H1 (cell line): ENCODE data around the gene SEMA7A. TPM values are rescaled to one million over a fixed set of nuclear protein-coding genes. Genes with fewer than 3 reads are reported as not detected.
"Not testable (repeated sequence)": the region's sequence is repeated elsewhere in the genome, so short reads cannot be mapped to it uniquely, and the experiment has no call there.

Experiments
- CTCF ChIA-PET: fragments of 300-600 bp; sonication (Branson Sonifier 250); formaldehyde crosslinking; loops from one replicate; lab custom pipeline; 2021; ENCODE audit not compliant: partially characterized antibody; lab: Charles Lee
- POLR2A ChIA-PET: fragments of 300-600 bp; sonication (Branson Sonifier 250); formaldehyde crosslinking; loops from one replicate; lab custom pipeline; 2021; ENCODE audit warnings: inconsistent platforms; ENCODE audit not compliant: partially characterized antibody; lab: Charles Lee
- DNase-seq, 2 experiments: peaks; one replicate each; pipeline versions ENCODE4 v3.0.0 to v3.0.0-alpha.2; 2010 to 2022; ENCODE audit warnings: low spot score in 2 of 2, low read depth in 1 of 2, mixed read lengths in 1 of 2
- FAIRE-seq: peaks from 2 replicates; lab custom pipeline; 2011; peaks lifted over from hg19 to GRCh38; lab: Jason Lieb, UNC
- H2AFZ ChIP-seq: 2 replicates; pipeline ENCODE4 v1.8.1; 2012; ENCODE audit warnings: low read length, inconsistent platforms
- H2AK5ac ChIP-seq: 2 replicates; pipeline ENCODE4 v1.6.1; 2013; ENCODE audit warnings: low read depth, low read length
- H2BK120ac ChIP-seq: replicated peaks from 2 replicates; pipeline ENCODE3; 2013; ENCODE audit warnings: low read depth, low read length, inconsistent platforms
- H2BK12ac ChIP-seq: 2 replicates; pipeline ENCODE4 v1.6.1; 2013; ENCODE audit warnings: low read depth, low read length
- H2BK15ac ChIP-seq: 2 replicates; pipeline ENCODE4 v1.6.1; 2013; ENCODE audit warnings: low read length
- H2BK20ac ChIP-seq: 2 replicates; pipeline ENCODE4 v1.6.1; 2013; ENCODE audit warnings: low read length
- H2BK5ac ChIP-seq: 2 replicates; pipeline ENCODE4 v1.6.1; 2013; ENCODE audit warnings: low read depth, low read length
- H3K14ac ChIP-seq: 2 replicates; pipeline ENCODE4 v1.6.1; 2013; ENCODE audit warnings: inconsistent platforms; ENCODE audit not compliant: insufficient read length
- H3K18ac ChIP-seq: 2 replicates; pipeline ENCODE4 v1.6.1; 2013; ENCODE audit warnings: low read length; ENCODE audit errors: extremely low read depth
- H3K23ac ChIP-seq: 2 replicates; pipeline ENCODE4 v1.6.1; 2013; ENCODE audit warnings: inconsistent platforms; ENCODE audit not compliant: insufficient read length
- H3K23me2 ChIP-seq: 2 replicates; pipeline ENCODE4 v1.6.1; 2013; ENCODE audit warnings: low read depth, low read length
- H3K27ac ChIP-seq: 2 replicates; pipeline ENCODE4 v1.6.1; 2011; ENCODE audit warnings: low read depth, low read length, inconsistent platforms
- H3K27me3 ChIP-seq, 4 experiments: replicated peaks in 1 of 4; 1 replicate in 1 of 4; 2 replicates in 3 of 4; pipeline versions ENCODE4 v1.6.1 to v1.8.1; 2011 to 2013; ENCODE audit warnings: low read length in 3 of 4, mild to moderate bottlenecking in 3 of 4, inconsistent platforms in 2 of 4, mixed read lengths in 2 of 4, moderate library complexity in 1 of 4; ENCODE audit not compliant: control insufficient read depth in 3 of 4, insufficient read depth in 3 of 4; ENCODE audit errors: extremely low read depth in 1 of 4
- H3K36me3 ChIP-seq, 4 experiments: 2 replicates each; pipeline versions ENCODE4 v1.6.1 to v1.8.1; 2011 to 2013; ENCODE audit warnings: mild to moderate bottlenecking in 4 of 4, low read length in 3 of 4, moderate library complexity in 2 of 4, control low read depth in 1 of 4, inconsistent platforms in 1 of 4; ENCODE audit not compliant: insufficient read depth in 4 of 4, control insufficient read depth in 2 of 4
- H3K4ac ChIP-seq: replicated peaks from 2 replicates; pipeline ENCODE3; 2013; ENCODE audit warnings: low read length, low read depth, mixed read lengths, inconsistent platforms; ENCODE audit not compliant: insufficient read length
- H3K4me1 ChIP-seq, 4 experiments: replicated peaks in 1 of 4; 1 replicate in 1 of 4; 2 replicates in 3 of 4; pipeline versions ENCODE4 v1.6.1 to v1.8.1; 2011 to 2013; ENCODE audit warnings: low read length in 3 of 4, inconsistent platforms in 2 of 4, mixed read lengths in 1 of 4; ENCODE audit not compliant: insufficient read depth in 4 of 4, control insufficient read depth in 3 of 4
- H3K4me2 ChIP-seq, 2 experiments: 2 replicates each; pipeline versions ENCODE4 v1.6.1 to v1.8.1; 2011 to 2013; ENCODE audit warnings: low read depth in 2 of 2, low read length in 2 of 2, control low read depth in 1 of 2, inconsistent platforms in 1 of 2, mild to moderate bottlenecking in 1 of 2; ENCODE audit not compliant: insufficient read depth in 1 of 2
- H3K4me3 ChIP-seq, 4 experiments: fragments of 200-600, 300-600 bp in 1 of 4; sonication (generic), shearing (Covaris generic), sonication (Bioruptor Twin) in 1 of 4; 2 replicates each; pipeline versions ENCODE4 v1.5.1 to v1.8.1; 2011 to 2016; ENCODE audit warnings: low read length in 4 of 4, low read depth in 3 of 4, control low read depth in 2 of 4, inconsistent platforms in 2 of 4, mild to moderate bottlenecking in 2 of 4, mixed read lengths in 1 of 4, moderate library complexity in 1 of 4; ENCODE audit not compliant: insufficient read depth in 2 of 4; ENCODE audit errors: extremely low read depth in 1 of 4
- H3K56ac ChIP-seq: replicated peaks from 2 replicates; pipeline ENCODE3; 2013; ENCODE audit warnings: low read depth, mild to moderate bottlenecking, mixed read lengths, low read length, inconsistent platforms; ENCODE audit not compliant: insufficient read length
- H3K79me1 ChIP-seq: 2 replicates; pipeline ENCODE4 v1.6.1; 2013; ENCODE audit warnings: low read depth, low read length, control low read depth
- H3K79me2 ChIP-seq, 2 experiments: 2 replicates each; pipeline versions ENCODE4 v1.6.1 to v1.8.1; 2012 to 2013; ENCODE audit warnings: low read length in 2 of 2, mild to moderate bottlenecking in 2 of 2, inconsistent platforms in 1 of 2; ENCODE audit not compliant: insufficient read depth in 2 of 2, control insufficient read depth in 1 of 2
- H3K9ac ChIP-seq, 4 experiments: replicated peaks in 1 of 4; 1 replicate in 1 of 4; 2 replicates in 3 of 4; pipeline versions ENCODE4 v1.6.1 to v1.8.1; 2011 to 2013; ENCODE audit warnings: low read depth in 3 of 4, low read length in 3 of 4, control low read depth in 2 of 4, mild to moderate bottlenecking in 2 of 4, moderate library complexity in 2 of 4, inconsistent platforms in 1 of 4; ENCODE audit errors: extremely low read depth in 1 of 4
- H3K9me3 ChIP-seq, 2 experiments: 2 replicates each; pipeline versions ENCODE4 v1.6.1 to v1.8.1; 2012 to 2013; ENCODE audit warnings: mild to moderate bottlenecking in 2 of 2, moderate library complexity in 2 of 2, control low read depth in 1 of 2, inconsistent platforms in 1 of 2, low read depth in 1 of 2, low read length in 1 of 2, mixed read lengths in 1 of 2; ENCODE audit not compliant: insufficient read depth in 2 of 2
- H4K20me1 ChIP-seq, 2 experiments: replicated peaks in 1 of 2; 2 replicates each; pipeline versions ENCODE3 to v1.8.1; 2011 to 2013; ENCODE audit warnings: inconsistent platforms in 2 of 2, low read length in 2 of 2, mild to moderate bottlenecking in 1 of 2; ENCODE audit not compliant: insufficient read depth in 2 of 2, control insufficient read depth in 1 of 2
- H4K5ac ChIP-seq: 2 replicates; pipeline ENCODE4 v1.6.1; 2013; ENCODE audit warnings: low read length, low read depth, mixed read lengths, inconsistent platforms; ENCODE audit not compliant: insufficient read length
- H4K8ac ChIP-seq: 2 replicates; pipeline ENCODE4 v1.8.0; 2013; ENCODE audit warnings: mild to moderate bottlenecking, moderate library complexity, low read length, inconsistent platforms; ENCODE audit not compliant: insufficient read depth; ENCODE audit errors: extremely low read depth
- H4K91ac ChIP-seq: replicated peaks from 2 replicates; pipeline ENCODE3; 2013; ENCODE audit warnings: low read length, mixed read lengths, inconsistent platforms; ENCODE audit not compliant: insufficient read length
- EZH2 ChIP-seq: fragments of 200-600 bp; sonication (generic); IDR thresholded peaks from 2 replicates; pipeline ENCODE4 v1.7.1; 2012; ENCODE audit warnings: low read depth, mild to moderate bottlenecking, moderate library complexity, low read length, inconsistent platforms; ENCODE audit not compliant: severe bottlenecking
- KDM4A ChIP-seq: IDR thresholded peaks from one replicate; pipeline ENCODE4 v1.7.1; 2012; ENCODE audit warnings: low read depth, mild to moderate bottlenecking, moderate library complexity, low read length, inconsistent platforms; ENCODE audit not compliant: severe bottlenecking
- RNF2 ChIP-seq: fragments of 200-900, 300-1000 bp; sonication (generic); IDR thresholded peaks from 2 replicates; pipeline ENCODE4 v1.7.1; 2016; ENCODE audit warnings: borderline replicate concordance, low read depth, mild to moderate bottlenecking, antibody characterized with exemption, low read length; ENCODE audit not compliant: poor library complexity, severe bottlenecking; ENCODE audit errors: missing control alignments
- SIX5 ChIP-seq: IDR thresholded peaks from 2 replicates; pipeline ENCODE4 v1.6.1; 2011; ENCODE audit warnings: mild to moderate bottlenecking, low read depth, low read length
- WGBS, 2 experiments: shearing (Covaris generic) in 1 of 2; methylation state at CpG; one replicate each; pipeline versions ENCODE4 v1.1.6 to v1.1.7; 2013 to 2015; ENCODE audit warnings: low lambda C conversion rate in 2 of 2, mixed read lengths in 2 of 2, inconsistent platforms in 1 of 2, low coverage in 1 of 2, missing lambda C conversion rate in 1 of 2; ENCODE audit not compliant: insufficient replicate concordance in 2 of 2, insufficient coverage in 1 of 2, insufficient read length in 1 of 2; ENCODE audit errors: extremely low coverage in 1 of 2, missing lambda C conversion rate in 1 of 2; 5-methylcytosine and 5-hydroxymethylcytosine counted together
- polyA plus RNA-seq, 7 experiments: library from polyadenylated mRNA; depleted of rRNA in 3 of 7; stranded (reverse) in 5 of 7; unstranded in 2 of 7; fragments of >200 nt in 5 of 7; fragments of 200-250 nt in 2 of 7; gene quantifications; 1 replicate in 5 of 7; 2 replicates in 1 of 7; 4 replicates in 1 of 7; pipeline versions ENCODE4 v1.2.1 to v1.2.3, GENCODE V29; 2011 to 2013; ENCODE audit warnings: missing spikeins in 2 of 7, mixed read lengths in 2 of 7
- total RNA-seq: library from RNA; stranded (reverse); fragmentation: NEBNext Ultra II Directional; extraction: Animal tissue kit (Norgen Biotek cat#: 25700); gene quantifications from 2 replicates; pipeline ENCODE4 v1.2.1, GENCODE V29; 2021
- TF ChIP-seq, protein P1 (sequence below), 3 experiments: IDR thresholded peaks; 1 replicate in 2 of 3; 2 replicates in 1 of 3; pipeline versions ENCODE4 v1.5.1 to v1.6.1; 2011; ENCODE audit warnings: low read length in 3 of 3, mild to moderate bottlenecking in 3 of 3, inconsistent platforms in 2 of 3, low read depth in 1 of 3, moderate library complexity in 1 of 3; ENCODE audit not compliant: insufficient read depth in 1 of 3; ENCODE audit errors: control extremely low read depth in 1 of 3

Gene SEMA7A
- total and polyA plus RNA-seq, 2 of the 8 experiments (the other 6 are each of a cell fraction or from before 2014, with no cell fraction given): 10.7 to 15.0 TPM

DNA sequence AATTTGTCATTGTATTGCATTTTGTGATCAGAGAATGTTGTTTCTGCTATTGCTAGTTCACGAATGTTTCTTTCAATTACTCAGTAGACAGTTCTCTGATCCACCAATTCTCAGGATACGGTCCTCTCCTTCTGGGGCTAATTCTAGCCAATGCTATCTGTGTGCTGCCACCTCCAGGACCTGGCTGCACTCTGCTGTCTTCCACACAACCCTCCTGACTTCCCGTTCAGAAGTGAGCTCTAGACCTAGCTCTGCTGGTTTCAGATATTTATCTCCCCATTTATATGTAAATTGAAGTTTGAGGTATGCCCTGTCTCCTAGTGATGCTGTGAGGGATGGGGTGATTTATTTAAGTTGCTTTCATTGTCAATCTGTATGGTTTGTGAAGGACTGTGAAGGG is 48.9 kb upstream of the SEMA7A start (continued):
- TF ChIP-seq, protein P1, sequence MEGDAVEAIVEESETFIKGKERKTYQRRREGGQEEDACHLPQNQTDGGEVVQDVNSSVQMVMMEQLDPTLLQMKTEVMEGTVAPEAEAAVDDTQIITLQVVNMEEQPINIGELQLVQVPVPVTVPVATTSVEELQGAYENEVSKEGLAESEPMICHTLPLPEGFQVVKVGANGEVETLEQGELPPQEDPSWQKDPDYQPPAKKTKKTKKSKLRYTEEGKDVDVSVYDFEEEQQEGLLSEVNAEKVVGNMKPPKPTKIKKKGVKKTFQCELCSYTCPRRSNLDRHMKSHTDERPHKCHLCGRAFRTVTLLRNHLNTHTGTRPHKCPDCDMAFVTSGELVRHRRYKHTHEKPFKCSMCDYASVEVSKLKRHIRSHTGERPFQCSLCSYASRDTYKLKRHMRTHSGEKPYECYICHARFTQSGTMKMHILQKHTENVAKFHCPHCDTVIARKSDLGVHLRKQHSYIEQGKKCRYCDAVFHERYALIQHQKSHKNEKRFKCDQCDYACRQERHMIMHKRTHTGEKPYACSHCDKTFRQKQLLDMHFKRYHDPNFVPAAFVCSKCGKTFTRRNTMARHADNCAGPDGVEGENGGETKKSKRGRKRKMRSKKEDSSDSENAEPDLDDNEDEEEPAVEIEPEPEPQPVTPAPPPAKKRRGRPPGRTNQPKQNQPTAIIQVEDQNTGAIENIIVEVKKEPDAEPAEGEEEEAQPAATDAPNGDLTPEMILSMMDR (IDR thresholded peaks at IDR 0.05; ENCODE audit: control extremely low read depth in 1 of 3, insufficient read depth in 1 of 3, low read depth in 1 of 3, low read length in 3 of 3): peak; percentile 44 to 55 (median 48)
- TF ChIP-seq EZH2 (no peak), KDM4A (no peak), SIX5 (no peak), RNF2 (no peak)

DNA sequence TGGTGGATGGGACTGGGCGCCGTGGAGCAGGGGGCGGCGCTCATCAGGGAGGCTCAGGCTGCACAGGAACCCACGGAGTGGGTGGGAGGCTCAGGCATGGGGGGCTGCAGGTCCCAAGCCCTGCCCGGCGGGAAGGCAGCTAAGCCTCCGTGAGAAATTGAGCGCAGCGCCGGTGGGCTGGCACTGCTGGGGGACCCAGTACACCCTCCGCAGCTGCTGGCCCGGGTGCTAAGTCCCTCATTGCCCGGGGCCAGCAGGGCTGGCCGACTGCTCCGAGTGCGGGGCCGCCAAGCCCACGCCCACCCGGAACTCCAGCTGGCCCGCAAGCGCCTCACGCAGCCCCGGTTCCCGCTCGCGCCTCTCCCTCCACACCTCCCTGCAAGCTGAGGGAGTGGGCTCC is 46.6 kb upstream of the SEMA7A start:
- H3K36me3 ChIP-seq, H3K4me3 ChIP-seq, H3K56ac ChIP-seq, FAIRE-seq, DNase-seq, H3K4me1 ChIP-seq, H3K14ac ChIP-seq, H4K8ac ChIP-seq, H2BK12ac ChIP-seq, H3K79me1 ChIP-seq, H2AK5ac ChIP-seq, H2BK120ac ChIP-seq, H4K5ac ChIP-seq, H3K9me3 ChIP-seq, H2BK5ac ChIP-seq, H3K27ac ChIP-seq, H2BK20ac ChIP-seq, H4K20me1 ChIP-seq, H3K79me2 ChIP-seq, H2BK15ac ChIP-seq, H3K4me2 ChIP-seq, H3K27me3 ChIP-seq, H3K9ac ChIP-seq, H2AFZ ChIP-seq, H3K18ac ChIP-seq, H3K23ac ChIP-seq, H4K91ac ChIP-seq, H3K23me2 ChIP-seq, H3K4ac ChIP-seq: not testable (repeated sequence)
- WGBS, 2 experiments: 91% methylated on average over 11 of the region's 27 CpGs; no CpG with 5 or more reads in 1 of the 2 experiments
- ChIA-PET POLR2A (interaction anchor here (0.8 to 1.2 kb wide), 3 partner anchors 9 to 32 kb away, joined by 3 to 5 read pairs (median 3); partner anchors contain the start of gene UBL7), CTCF (interaction anchor here (0.7 to 4.4 kb wide), 9 partner anchors 9 to 308 kb away, joined by 3 to 16 read pairs (median 3); no protein-coding TSS in a partner anchor)
